Suprapubic skin (tissue), 4 donors: ENCODE measurements around the gene CDC42BPA. TPM values are rescaled to one million over a fixed set of nuclear protein-coding genes. Genes with fewer than 3 reads are reported as not detected.
"Not testable (repeated sequence)": the region's sequence is repeated elsewhere in the genome, so short reads cannot be mapped to it uniquely, and the experiment has no call there.

Experiments
- DNase-seq, 2 donors: peaks; one replicate each; pipeline ENCODE4 v3.0.0-alpha.2; 2019; ENCODE audit warnings: low spot score in 2 of 2
- H3K27ac ChIP-seq: fragments of 200-600 bp; sonication (generic); one replicate; pipeline ENCODE4 v1.5.1; 2019
- H3K27me3 ChIP-seq: fragments of 200-600 bp; sonication (generic); one replicate; pipeline ENCODE4 v1.5.1; 2019
- H3K36me3 ChIP-seq: fragments of 200-600 bp; sonication (generic); one replicate; pipeline ENCODE4 v1.5.1; 2019
- H3K4me1 ChIP-seq: fragments of 200-600 bp; sonication (generic); one replicate; pipeline ENCODE4 v1.5.1; 2019
- H3K4me3 ChIP-seq: fragments of 200-600 bp; sonication (generic); one replicate; pipeline ENCODE4 v1.5.1; 2019; ENCODE audit warnings: mild to moderate bottlenecking
- H3K9me3 ChIP-seq: fragments of 200-600 bp; sonication (generic); one replicate; pipeline ENCODE4 v1.5.1; 2019
- CTCF ChIP-seq, 2 donors: fragments of 200-600 bp in 1 of 2; fragments of 450-650 bp in 1 of 2; sonication (generic) in 1 of 2; IDR thresholded peaks; one replicate each; pipeline ENCODE4 v1.5.1; 2016 to 2019; ENCODE audit warnings: antibody characterized with exemption in 2 of 2, mild to moderate bottlenecking in 1 of 2, moderate library complexity in 1 of 2
- EP300 ChIP-seq: sonication (generic); formaldehyde crosslinking; IDR thresholded peaks from one replicate; pipeline ENCODE4 v1.6.1; 2017; ENCODE audit warnings: antibody characterized with exemption
- POLR2A ChIP-seq, 2 donors: fragments of 450-650 bp; IDR thresholded peaks; one replicate each; pipeline ENCODE4 v1.6.1; 2017; ENCODE audit warnings: antibody characterized with exemption in 2 of 2, mild to moderate bottlenecking in 2 of 2, moderate library complexity in 2 of 2
- POLR2AphosphoS5 ChIP-seq, 3 donors: sonication (generic); formaldehyde crosslinking; IDR thresholded peaks; one replicate each; pipeline ENCODE4 v1.6.1; 2017; ENCODE audit warnings: antibody characterized with exemption in 3 of 3
- WGBS: methylation state at CpG from one replicate; pipeline ENCODE4 v1.1.5; 2018; 5-methylcytosine and 5-hydroxymethylcytosine counted together
- total RNA-seq, 4 donors: library from RNA; depleted of rRNA; stranded (reverse); fragments of >200 nt; gene quantifications; one replicate each; pipeline ENCODE4 v1.1.0, GENCODE V29; 2016

Gene CDC42BPA
- total RNA-seq, 4 donors from 2014 or later, result 12.2 to 54.6 (median 14.9) TPM

- TF ChIP-seq POLR2A (IDR thresholded peaks at IDR 0.05), result no peak
- TF ChIP-seq EP300, result no peak
- TF ChIP-seq CTCF (IDR thresholded peaks at IDR 0.05), result no peak
- TF ChIP-seq POLR2AphosphoS5 (IDR thresholded peaks at IDR 0.05), result no peak
- DNase-seq, result no peak
- Histone ChIP-seq H3K36me3 (no peaks in the 10 kb centered on the region), H3K27me3 (no peaks in the 10 kb centered on the region), H3K4me3 (no peak overlapping the region), H3K4me1 (peaks cover 4% of the 10 kb centered on the region), H3K9me3 (no peaks in the 10 kb centered on the region), H3K27ac (no peak overlapping the region)
- 73% methylated on average over 1 of the region's 1 CpG for WGBS
These were observed 43.7 kb upstream of the CDC42BPA start for GRCh38 chr1:227362039-227362438.

GRCh38 chr1:227357927-227358302 lies 39.6 kb upstream of the CDC42BPA start:
- Histone ChIP-seq H3K4me3 (no peak overlapping the region), H3K9me3 (no peaks in the 10 kb centered on the region), H3K27ac (peak overlapping the region; percentile 18), H3K4me1 (peaks cover 8% of the 10 kb centered on the region), H3K36me3 (no peaks in the 10 kb centered on the region), H3K27me3 (no peaks in the 10 kb centered on the region)
- DNase-seq, result no peak
- TF ChIP-seq POLR2A (IDR thresholded peaks at IDR 0.05) (no peak), POLR2AphosphoS5 (IDR thresholded peaks at IDR 0.05) (no peak)
- WGBS, result 86% methylated on average over 6 of the region's 6 CpGs

- Histone ChIP-seq H3K27ac (peak overlapping the region; percentile 18), H3K4me3 (no peak overlapping the region), H3K36me3 (no peaks in the 10 kb centered on the region), H3K4me1 (peaks cover 8% of the 10 kb centered on the region), H3K27me3 (no peaks in the 10 kb centered on the region), H3K9me3 (no peaks in the 10 kb centered on the region)
- peak in 1 of 2 donors; percentile 67 for DNase-seq
- WGBS, result 49% methylated on average over 7 of the region's 7 CpGs
- no peak for TF ChIP-seq POLR2A (IDR thresholded peaks at IDR 0.05)
- TF ChIP-seq POLR2AphosphoS5 (IDR thresholded peaks at IDR 0.05), result no peak
- no peak for TF ChIP-seq CTCF (IDR thresholded peaks at IDR 0.05)
- no peak for TF ChIP-seq EP300
These were observed 39.1 kb upstream of the CDC42BPA start for GRCh38 chr1:227357171-227357926.

GRCh38 chr1:227356620-227357146 lies 38.4 kb upstream of the CDC42BPA start:
- Histone ChIP-seq H3K36me3 (no peaks in the 10 kb centered on the region), H3K9me3 (no peaks in the 10 kb centered on the region), H3K4me3 (no peak overlapping the region), H3K4me1 (peaks cover 8% of the 10 kb centered on the region), H3K27me3 (no peaks in the 10 kb centered on the region), H3K27ac (no peak overlapping the region)
- WGBS, result 67% methylated on average over 7 of the region's 7 CpGs
- DNase-seq, result no peak
- TF ChIP-seq EP300, result no peak
- no peak for TF ChIP-seq POLR2AphosphoS5 (IDR thresholded peaks at IDR 0.05)
- TF ChIP-seq CTCF (IDR thresholded peaks at IDR 0.05), result no peak
- TF ChIP-seq POLR2A (IDR thresholded peaks at IDR 0.05), result no peak

- no peak for TF ChIP-seq EP300
- Histone ChIP-seq H3K4me3 (no peak overlapping the region), H3K36me3 (no peaks in the 10 kb centered on the region), H3K27ac (no peak overlapping the region), H3K27me3 (no peaks in the 10 kb centered on the region), H3K9me3 (no peaks in the 10 kb centered on the region), H3K4me1 (peaks cover 8% of the 10 kb centered on the region)
- DNase-seq, result no peak
- WGBS, result 92% methylated on average over 15 of the region's 15 CpGs
These were observed 37.4 kb upstream of the CDC42BPA start for GRCh38 chr1:227355542-227356245.

- peaks cover 8% of the 10 kb centered on the region for H3K4me1 ChIP-seq
- TF ChIP-seq POLR2A (IDR thresholded peaks at IDR 0.05), result no peak
- no peak for TF ChIP-seq POLR2AphosphoS5 (IDR thresholded peaks at IDR 0.05)
- no peak overlapping the region for H3K27ac ChIP-seq
- no peak overlapping the region for H3K4me3 ChIP-seq
- no peaks in the 10 kb centered on the region for H3K27me3 ChIP-seq
- H3K9me3 ChIP-seq, result no peaks in the 10 kb centered on the region
- H3K36me3 ChIP-seq, result no peaks in the 10 kb centered on the region
- 79% methylated on average over 4 of the region's 4 CpGs for WGBS
- DNase-seq, result no peak
These were observed 34.9 kb upstream of the CDC42BPA start for GRCh38 chr1:227353186-227353585.

- H3K27me3 ChIP-seq, H3K36me3 ChIP-seq, DNase-seq, H3K9me3 ChIP-seq, H3K27ac ChIP-seq, H3K4me1 ChIP-seq, H3K4me3 ChIP-seq: not testable (repeated sequence)
- 94% methylated on average over 2 of the region's 2 CpGs for WGBS
These were observed 33.9 kb upstream of the CDC42BPA start for GRCh38 chr1:227352164-227352563.
